Gastrocnemius medialis (tissue), 4 donors: ENCODE data around the gene SLC22A31. TPM values are rescaled to one million over a fixed set of nuclear protein-coding genes. Genes with fewer than 3 reads are reported as not detected.
"Not testable (repeated sequence)": the region's sequence is repeated elsewhere in the genome, so short reads cannot be mapped to it uniquely, and the experiment has no call there.

Experiments used
- ATAC-seq, 2 donors: fragments of 150-250 bp; one replicate each; pipeline ENCODE4 v1.9.1; 2016
- DNase-seq, 2 donors: peaks; one replicate each; pipeline ENCODE4 v3.0.0-alpha.2; 2019
- H3K27ac ChIP-seq, 4 donors: fragments of 200-600 bp; sonication (generic); 1 replicate in 1 of 4; 2 replicates in 3 of 4; pipeline ENCODE4 v1.5.1; 2016 to 2018; ENCODE audit warnings: mild to moderate bottlenecking in 2 of 4, moderate library complexity in 1 of 4
- H3K27me3 ChIP-seq, 3 donors: fragments of 200-600 bp; sonication (generic) in 2 of 3; 1 replicate in 1 of 3; 2 replicates in 2 of 3; pipeline versions ENCODE4 v1.5.1 to v1.6.0; 2016 to 2019; ENCODE audit warnings: mild to moderate bottlenecking in 1 of 3, moderate library complexity in 1 of 3
- H3K36me3 ChIP-seq, 2 donors: fragments of 200-600 bp; sonication (generic) in 1 of 2; one replicate each; pipeline ENCODE4 v1.5.1; 2017 to 2018
- H3K4me1 ChIP-seq, 2 donors: fragments of 200-600 bp; sonication (generic) in 1 of 2; one replicate each; pipeline ENCODE4 v1.5.1; 2016 to 2017; ENCODE audit warnings: mild to moderate bottlenecking in 2 of 2
- H3K4me3 ChIP-seq, 4 donors: fragments of 200-600 bp; sonication (generic) in 3 of 4; 1 replicate in 1 of 4; 2 replicates in 3 of 4; pipeline ENCODE4 v1.5.1; 2016 to 2019; ENCODE audit warnings: mild to moderate bottlenecking in 2 of 4
- H3K9me3 ChIP-seq, 3 donors: fragments of 200-600 bp; sonication (generic) in 2 of 3; 1 replicate in 1 of 3; 2 replicates in 2 of 3; pipeline ENCODE4 v1.5.1; 2016 to 2019
- CTCF ChIP-seq, 5 experiments: fragments of 450-650 bp in 3 of 5; fragments of 200-600 bp in 2 of 5; sonication (generic) in 2 of 5; IDR thresholded peaks in 4 of 5; conservative IDR thresholded peaks in 1 of 5; 1 replicate in 4 of 5; 2 replicates in 1 of 5; pipeline ENCODE4 v1.5.1; 2016 to 2019; ENCODE audit warnings: antibody characterized with exemption in 5 of 5, mild to moderate bottlenecking in 3 of 5, moderate library complexity in 3 of 5
- POLR2A ChIP-seq, 2 donors: fragments of 450-650 bp; IDR thresholded peaks; one replicate each; pipeline ENCODE4 v1.6.1; 2017; ENCODE audit warnings: antibody characterized with exemption in 2 of 2, mild to moderate bottlenecking in 2 of 2, moderate library complexity in 2 of 2
- in situ Hi-C, 4 donors: fragments of 200-750 bp; cut with MboI; loops; one replicate each; pipeline versions ENCODE4 v1.15.0 to v1.8.0; 2017; ENCODE audit warnings: low sequenced_read_pairs in 4 of 4
- intact Hi-C: fragments of 100-400 bp; cut with DNase I; formaldehyde crosslinking; loops from one replicate; pipeline ENCODE4 v1.15.1; 2023; ENCODE audit warnings: low total_unique reads
- total RNA-seq, 4 donors: library from RNA; depleted of rRNA; stranded (reverse); fragments of >200 nt; gene quantifications; one replicate each; pipeline versions ENCODE4 v1.1.0 to v1.2.3, GENCODE V29; 2016

Gene SLC22A31
- total RNA-seq, 4 donors from 2014 or later: not detected

DNA sequence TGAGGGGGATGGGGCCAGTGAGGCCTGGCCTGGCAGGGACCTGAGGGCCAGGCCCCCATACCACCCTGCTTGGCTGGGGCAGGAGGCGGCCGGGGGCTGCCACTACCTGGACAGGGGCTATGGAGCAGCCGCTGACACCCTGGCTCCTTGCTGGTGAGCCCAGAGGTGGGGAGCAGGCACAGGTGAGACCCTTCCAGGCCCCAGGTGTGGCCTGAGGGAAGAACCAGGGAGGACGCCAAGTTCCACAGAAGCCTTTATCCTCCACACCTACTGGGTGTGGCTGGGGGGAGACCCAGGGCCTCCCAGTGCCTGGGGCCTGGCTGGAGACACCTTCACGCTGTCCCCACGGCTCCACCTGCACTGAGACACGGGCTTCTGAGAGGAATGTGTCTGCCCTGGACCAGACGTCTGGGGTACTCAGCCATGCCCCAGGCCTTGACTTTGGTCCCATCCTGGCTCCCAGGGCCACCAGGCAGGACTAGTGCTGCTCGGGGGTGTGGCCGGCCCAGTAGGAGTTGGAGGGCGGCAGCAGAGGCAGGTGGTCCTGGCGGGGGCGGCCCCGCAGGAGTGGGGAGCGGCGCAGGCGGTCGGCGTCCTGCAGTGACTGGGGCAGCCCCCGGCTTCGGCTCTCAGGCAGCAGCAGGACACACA lies 4.7 kb downstream of the SLC22A31 start:
- peaks cover 0 to 14% of the 10 kb centered on the region in 2 donors for H3K36me3 ChIP-seq
- H3K27me3 ChIP-seq: peaks cover 29 to 32% (median 30%) of the 10 kb centered on the region in 3 donors
- in situ Hi-C loops (no loop called here), intact Hi-C loops (no loop called here)
- TF ChIP-seq CTCF (IDR thresholded peaks at IDR 0.05 in 4 of 5, conservative IDR thresholded peaks at IDR 0.05 in 1 of 5) (no peak), POLR2A (IDR thresholded peaks at IDR 0.05) (no peak)
- no peaks in the 10 kb centered on the region for H3K4me1 ChIP-seq
- DNase-seq (no peak), ATAC-seq (no peak)
- H3K27ac ChIP-seq: no peak overlapping the region
- no peaks in the 10 kb centered on the region for H3K9me3 ChIP-seq
- H3K4me3 ChIP-seq: no peak overlapping the region

GRCh38 chr16:89194340-89195311 lies 5.7 kb downstream of the SLC22A31 start:
- intact Hi-C loops (no loop called here), in situ Hi-C loops (no loop called here)
- TF ChIP-seq POLR2A (IDR thresholded peaks at IDR 0.05) (no peak), CTCF (IDR thresholded peaks at IDR 0.05 in 4 of 5, conservative IDR thresholded peaks at IDR 0.05 in 1 of 5) (no peak)

GRCh38 chr16:89193576-89194293 lies 6.6 kb downstream of the SLC22A31 start:
- Histone ChIP-seq H3K9me3 (no peaks in the 10 kb centered on the region), H3K27me3 (peaks cover 10 to 13% (median 11%) of the 10 kb centered on the region in 3 donors), H3K4me1 (no peaks in the 10 kb centered on the region), H3K4me3 (no peak overlapping the region), H3K27ac (no peak overlapping the region), H3K36me3 (peaks cover 0 to 14% of the 10 kb centered on the region in 2 donors)
- intact Hi-C loops (no loop called here), in situ Hi-C loops (no loop called here)
- ATAC-seq: no peak
- TF ChIP-seq POLR2A (IDR thresholded peaks at IDR 0.05) (no peak), CTCF (IDR thresholded peaks at IDR 0.05 in 4 of 5, conservative IDR thresholded peaks at IDR 0.05 in 1 of 5) (no peak)
- no peak for DNase-seq

More at GRCh38 chr16:89194340-89195311, 5.7 kb downstream of the SLC22A31 start:
- H3K9me3 ChIP-seq: no peaks in the 10 kb centered on the region
- H3K4me3 ChIP-seq: no peak overlapping the region
- no peak overlapping the region for H3K27ac ChIP-seq
- ATAC-seq (no peak), DNase-seq (no peak)
- H3K4me1 ChIP-seq: no peaks in the 10 kb centered on the region
- peaks cover 0 to 14% of the 10 kb centered on the region in 2 donors for H3K36me3 ChIP-seq
- peaks cover 19 to 22% (median 20%) of the 10 kb centered on the region in 3 donors for H3K27me3 ChIP-seq

- in situ Hi-C loops: no loop called here
- TF ChIP-seq POLR2A (IDR thresholded peaks at IDR 0.05) (no peak), CTCF (IDR thresholded peaks at IDR 0.05 in 4 of 5, conservative IDR thresholded peaks at IDR 0.05 in 1 of 5) (no peak)
- peaks cover 3 to 6% (median 4%) of the 10 kb centered on the region in 3 donors for H3K27me3 ChIP-seq
- H3K4me1 ChIP-seq: no peaks in the 10 kb centered on the region
- no peak overlapping the region for H3K27ac ChIP-seq
- no peak overlapping the region for H3K4me3 ChIP-seq
- DNase-seq (no peak), ATAC-seq (peak in 1 of 2 donors; percentile 10)
- H3K36me3 ChIP-seq: peaks cover 0 to 14% of the 10 kb centered on the region in 2 donors
- intact Hi-C loops: no loop called here
- H3K9me3 ChIP-seq: no peaks in the 10 kb centered on the region
These were observed 7.3 kb downstream of the SLC22A31 start for GRCh38 chr16:89192956-89193575.

- DNase-seq, intact Hi-C loops: not testable (repeated sequence)
These were observed 8.0 kb downstream of the SLC22A31 start for GRCh38 chr16:89192186-89192955.

More at GRCh38 chr16:89192186-89192955, 8.0 kb downstream of the SLC22A31 start:
- peaks cover 0 to 14% of the 10 kb centered on the region in 2 donors for H3K36me3 ChIP-seq
- H3K27ac ChIP-seq, ATAC-seq, H3K9me3 ChIP-seq, H3K27me3 ChIP-seq, H3K4me1 ChIP-seq, in situ Hi-C loops: not testable (repeated sequence)
- peak overlapping the region in 2 of 4 donors; percentile 15 to 22 for H3K4me3 ChIP-seq
